AG04450 (cell line): ENCODE results near the gene ATP5ME. TPM values are rescaled to one million over a fixed set of nuclear protein-coding genes. Genes with fewer than 3 reads are reported as not detected.

ENCODE experiments used
- CTCF ChIA-PET: fragments of 300-600, 350-600 bp; formaldehyde crosslinking; extraction: SDS; loops from one replicate; lab custom pipeline; 2022; ENCODE audit warnings: antibody characterized with exemption, inconsistent platforms; lab: Charles Lee
- POLR2A ChIA-PET: fragments of 350-600 bp; formaldehyde crosslinking; extraction: SDS; loops from one replicate; lab custom pipeline; 2021; ENCODE audit warnings: antibody characterized with exemption, inconsistent platforms; lab: Yijun Ruan, JAX
- DNase-seq: peaks from one replicate; pipeline ENCODE4 v3.0.0-alpha.2; 2011; ENCODE audit warnings: low read depth, low spot score
- H3K27ac ChIP-seq: one replicate; pipeline ENCODE4 v1.5.1; 2012; ENCODE audit warnings: low read depth, low read length, control low read depth
- H3K27me3 ChIP-seq: one replicate; pipeline ENCODE4 v1.6.0; 2012; ENCODE audit warnings: low read length; ENCODE audit not compliant: control insufficient read depth, insufficient read depth
- H3K4me3 ChIP-seq: 2 replicates; pipeline ENCODE4 v1.5.1; 2011; ENCODE audit warnings: mild to moderate bottlenecking, low read depth, low read length, control low read depth
- H3K9me3 ChIP-seq: 2 replicates; pipeline ENCODE4 v1.5.1; 2012; ENCODE audit warnings: low read length; ENCODE audit not compliant: control insufficient read depth, insufficient read depth
- CTCF ChIP-seq: IDR thresholded peaks from 2 replicates; pipeline ENCODE4 v1.5.1; 2011; ENCODE audit warnings: low read depth, low read length, control low read depth, inconsistent platforms
- polyA minus RNA-seq: library from RNA; depleted of rRNA, polyadenylated mRNA; stranded (reverse); fragments of >200 nt; gene quantifications from 2 replicates; pipeline ENCODE4 v1.2.3, GENCODE V29; 2011; rRNA and poly(A)+ RNA removed
- polyA plus RNA-seq: library from polyadenylated mRNA; depleted of rRNA; stranded (reverse); fragments of >200 nt; gene quantifications from 2 replicates; pipeline ENCODE4 v1.2.3, GENCODE V29; 2011; rRNA removed

ATP5ME gene
- 262 and 313 TPM in 2 replicates for polyA plus RNA-seq
- polyA minus RNA-seq = 57.6 and 68.0 TPM in 2 replicates

- CTCF ChIA-PET = interaction anchor here (0.6 to 1.3 kb wide), 5 partner anchors 9 to 558 kb away, joined by 3 to 4 read pairs (median 3); no protein-coding TSS in a partner anchor
- POLR2A ChIA-PET = interaction anchor here (0.7 to 1.4 kb wide), 4 partner anchors 8 to 175 kb away, joined by 3 to 11 read pairs (median 4); no protein-coding TSS in a partner anchor
Measured at GRCh38 chr4:674172-675035, at the start of gene ATP5ME, which contains the start of gene MYL5. Gene ATP5ME (minus strand): TSS chr4:674276. CDS start chr4:674247, 29 bp downstream. Gene MYL5 (plus strand): TSS chr4:674542. CDS start chr4:678027, 3,485 bp downstream.

GRCh38 chr4:722851-723360, 48.8 kb upstream of the ATP5ME start:
- H3K9me3 ChIP-seq = peaks cover 36% of the 10 kb centered on the region
- CTCF ChIA-PET = interaction anchor here (1.8 kb wide), 1 partner anchor 20 kb away, joined by 4 read pairs; no protein-coding TSS in a partner anchor
- no peak overlapping the region for H3K27ac ChIP-seq
- no peaks in the 10 kb centered on the region for H3K27me3 ChIP-seq
- POLR2A ChIA-PET = no interaction called here
- DNase-seq = no peak
- TF ChIP-seq CTCF = no peak
- no peak overlapping the region for H3K4me3 ChIP-seq

More at GRCh38 chr4:674172-675035, at the start of gene ATP5ME, which contains the start of gene MYL5:
- Histone ChIP-seq H3K27me3 (no peaks in the 10 kb centered on the region), H3K9me3 (no peaks in the 10 kb centered on the region; the same call in 1 of the 2 replicates), H3K27ac (peak within 1 kb of the TSS; percentile 21), H3K4me3 (peak within 1 kb of the TSS; percentile 84)
- TF ChIP-seq CTCF = peak; percentile 76
- DNase-seq = peak; percentile 89

GRCh38 chr4:722169-722725, 48.2 kb upstream of the ATP5ME start:
- CTCF ChIA-PET = interaction anchor here (1.8 kb wide), 1 partner anchor 21 kb away, joined by 4 read pairs; no protein-coding TSS in a partner anchor

More at GRCh38 chr4:722169-722725, 48.2 kb upstream of the ATP5ME start:
- H3K4me3 ChIP-seq = no peak overlapping the region
- POLR2A ChIA-PET = no interaction called here
- H3K9me3 ChIP-seq = peaks cover 36% of the 10 kb centered on the region
- H3K27ac ChIP-seq = no peak overlapping the region
- no peak for DNase-seq
- no peak for TF ChIP-seq CTCF
- no peaks in the 10 kb centered on the region for H3K27me3 ChIP-seq
